ENCODE measurements around the gene JAKMIP2.
"Not testable (repeated sequence)": the region's sequence is repeated elsewhere in the genome, so short reads cannot be mapped to it uniquely, and the experiment has no call there.

The JAKMIP2 gene

GRCh38 chr5:147743012-147743411 is 39.5 kb downstream of the JAKMIP2 start:
- no peak for DNase-seq

- DNase-seq = no peak
These were observed 40.4 kb downstream of the JAKMIP2 start for GRCh38 chr5:147742151-147742550.

- DNase-seq = no peak
These were observed 41.7 kb downstream of the JAKMIP2 start for GRCh38 chr5:147740864-147741263.

- no peak for DNase-seq
These were observed 44.6 kb downstream of the JAKMIP2 start for GRCh38 chr5:147737921-147738320.

GRCh38 chr5:147735621-147736125 is 46.9 kb downstream of the JAKMIP2 start:
- no peak for DNase-seq

GRCh38 chr5:147734894-147735293 is 47.6 kb downstream of the JAKMIP2 start:
- no peak for DNase-seq

GRCh38 chr5:147733075-147733474 is 49.5 kb downstream of the JAKMIP2 start:
- no peak for DNase-seq

GRCh38 chr5:147732291-147732883 is 50.1 kb downstream of the JAKMIP2 start:
- no peak for DNase-seq

GRCh38 chr5:147731431-147732290 is 50.9 kb downstream of the JAKMIP2 start:
- no peak for DNase-seq

- no peak for DNase-seq
These were observed 55.3 kb downstream of the JAKMIP2 start for GRCh38 chr5:147727200-147727599.

GRCh38 chr5:147721191-147721960 is 61.2 kb downstream of the JAKMIP2 start:
- DNase-seq = not testable (repeated sequence)

- DNase-seq = no peak
These were observed 68.8 kb downstream of the JAKMIP2 start for GRCh38 chr5:147713550-147714295.

GRCh38 chr5:147712598-147712997 is 69.9 kb downstream of the JAKMIP2 start:
- DNase-seq = no peak

- DNase-seq = no peak
These were observed 70.5 kb downstream of the JAKMIP2 start for GRCh38 chr5:147712019-147712418.

- DNase-seq = no peak
These were observed 71.5 kb downstream of the JAKMIP2 start for GRCh38 chr5:147711019-147711418.

GRCh38 chr5:147708708-147709107 is 73.8 kb downstream of the JAKMIP2 start:
- no peak for DNase-seq

GRCh38 chr5:147704544-147704943 is 78.0 kb downstream of the JAKMIP2 start:
- no peak for DNase-seq

- no peak for DNase-seq
These were observed 81.1 kb downstream of the JAKMIP2 start for GRCh38 chr5:147701468-147701867.

GRCh38 chr5:147699496-147700088 is 82.9 kb downstream of the JAKMIP2 start:
- no peak for DNase-seq

GRCh38 chr5:147697380-147697779 is 85.1 kb downstream of the JAKMIP2 start:
- no peak for DNase-seq

GRCh38 chr5:147694772-147695171 is 87.8 kb downstream of the JAKMIP2 start:
- DNase-seq = no peak

GRCh38 chr5:147693233-147693632 is 89.3 kb downstream of the JAKMIP2 start:
- no peak for DNase-seq

Data from activated CD4-positive, alpha-beta T cell treated with anti-CD3 and anti-CD28 coated beads, Interleukin-2, amount 50 U/mL, for 48 hours (primary cell).